ENCODE data around the gene HTT.

The HTT gene

GRCh38 chr4:3231471-3231870 lies 157.0 kb downstream of the HTT start:
- no peaks in the 10 kb centered on the region for H3K9me3 ChIP-seq (replicated peaks; ENCODE audit: insufficient read depth, low read length)
- no peak for TF ChIP-seq EZH2phosphoT487 (IDR thresholded peaks at IDR 0.05; ENCODE audit: low read length)
- DNase-seq, result no peak
- H3K27ac ChIP-seq (ENCODE audit: low read length), result no peak overlapping the region
- peaks cover 4% of the 10 kb centered on the region for H3K4me1 ChIP-seq (ENCODE audit: low read length)
- no peaks in the 10 kb centered on the region for H3K79me2 ChIP-seq (ENCODE audit: low read length)
- peaks cover 4% of the 10 kb centered on the region for H3F3A ChIP-seq (ENCODE audit: insufficient read depth, low read length)
- H3K27me3 ChIP-seq (replicated peaks; ENCODE audit: insufficient read depth, low read length), result no peaks in the 10 kb centered on the region
- no peak overlapping the region for H2AFZ ChIP-seq (ENCODE audit: low read length)
- H3K4me2 ChIP-seq (ENCODE audit: low read depth, low read length), result no peak overlapping the region
- H3K9me2 ChIP-seq (replicated peaks; ENCODE audit: insufficient read depth, low read length), result no peaks in the 10 kb centered on the region
- no peaks in the 10 kb centered on the region for H4K20me1 ChIP-seq (ENCODE audit: insufficient read depth, low read length)
- H3K4me3 ChIP-seq (ENCODE audit: low read length), result no peak overlapping the region
- H3K36me3 ChIP-seq (replicated peaks; ENCODE audit: insufficient read depth, low read length), result peaks cover 4% of the 10 kb centered on the region; the same call in 1 of the 2 replicates
- H3K9ac ChIP-seq (ENCODE audit: low read length), result no peak overlapping the region

- H4K20me1 ChIP-seq (ENCODE audit: insufficient read depth, low read length), result no peaks in the 10 kb centered on the region
- no peak overlapping the region for H3K4me2 ChIP-seq (ENCODE audit: low read depth, low read length)
- H3F3A ChIP-seq (ENCODE audit: insufficient read depth, low read length), result no peaks in the 10 kb centered on the region
- DNase-seq, result no peak
- H3K36me3 ChIP-seq (replicated peaks; ENCODE audit: insufficient read depth, low read length), result peaks cover 4% of the 10 kb centered on the region; the same call in 1 of the 2 replicates
- H3K9me2 ChIP-seq (replicated peaks; ENCODE audit: insufficient read depth, low read length), result no peaks in the 10 kb centered on the region
- no peak overlapping the region for H2AFZ ChIP-seq (ENCODE audit: low read length)
- no peak overlapping the region for H3K27ac ChIP-seq (ENCODE audit: low read length)
- no peaks in the 10 kb centered on the region for H3K9me3 ChIP-seq (replicated peaks; ENCODE audit: insufficient read depth, low read length)
- H3K27me3 ChIP-seq (replicated peaks; ENCODE audit: insufficient read depth, low read length), result no peaks in the 10 kb centered on the region
- H3K4me1 ChIP-seq (ENCODE audit: low read length), result no peaks in the 10 kb centered on the region
- no peaks in the 10 kb centered on the region for H3K79me2 ChIP-seq (ENCODE audit: low read length)
- TF ChIP-seq CTCF (IDR thresholded peaks at IDR 0.05; ENCODE audit: low read length), result no peak
- no peak for TF ChIP-seq EZH2 (optimal IDR thresholded peaks at IDR 0.05; ENCODE audit: low read depth, low read length)
- no peak for TF ChIP-seq EZH2phosphoT487 (IDR thresholded peaks at IDR 0.05; ENCODE audit: low read length)
- H3K9ac ChIP-seq (ENCODE audit: low read length), result no peak overlapping the region
- H3K4me3 ChIP-seq (ENCODE audit: low read length), result no peak overlapping the region
Measured at GRCh38 chr4:3232001-3232400, 157.5 kb downstream of the HTT start.

GRCh38 chr4:3232871-3233271 lies 158.4 kb downstream of the HTT start:
- no peaks in the 10 kb centered on the region for H3K4me1 ChIP-seq (ENCODE audit: low read length)

More at GRCh38 chr4:3232871-3233271, 158.4 kb downstream of the HTT start:
- no peaks in the 10 kb centered on the region for H3K9me2 ChIP-seq (replicated peaks; ENCODE audit: insufficient read depth, low read length)
- H3K27ac ChIP-seq (ENCODE audit: low read length), result no peak overlapping the region
- DNase-seq, result no peak
- peaks cover 4% of the 10 kb centered on the region; the same call in 1 of the 2 replicates for H3K36me3 ChIP-seq (replicated peaks; ENCODE audit: insufficient read depth, low read length)
- H3K4me2 ChIP-seq (ENCODE audit: low read depth, low read length), result no peak overlapping the region
- no peak overlapping the region for H3K4me3 ChIP-seq (ENCODE audit: low read length)
- no peaks in the 10 kb centered on the region for H3K79me2 ChIP-seq (ENCODE audit: low read length)
- no peaks in the 10 kb centered on the region for H3F3A ChIP-seq (ENCODE audit: insufficient read depth, low read length)
- H4K20me1 ChIP-seq (ENCODE audit: insufficient read depth, low read length), result no peaks in the 10 kb centered on the region
- H3K27me3 ChIP-seq (replicated peaks; ENCODE audit: insufficient read depth, low read length), result no peaks in the 10 kb centered on the region
- no peak overlapping the region for H3K9ac ChIP-seq (ENCODE audit: low read length)
- no peak overlapping the region for H2AFZ ChIP-seq (ENCODE audit: low read length)
- H3K9me3 ChIP-seq (replicated peaks; ENCODE audit: insufficient read depth, low read length), result no peaks in the 10 kb centered on the region
- TF ChIP-seq EZH2 (optimal IDR thresholded peaks at IDR 0.05; ENCODE audit: low read depth, low read length), result no peak
- no peak for TF ChIP-seq CTCF (IDR thresholded peaks at IDR 0.05; ENCODE audit: low read length)
- no peak for TF ChIP-seq EZH2phosphoT487 (IDR thresholded peaks at IDR 0.05; ENCODE audit: low read length)
